CD4-positive, alpha-beta T cell treated with Interleukin-4 for 1 hour (primary cell): ENCODE measurements around the gene ACOT11.
"Not testable (repeated sequence)": the region's sequence is repeated elsewhere in the genome, so short reads cannot be mapped to it uniquely, and the experiment has no call there.

ENCODE experiments used
- DNase-seq, 2 donors: peaks; one replicate each; pipeline ENCODE4 v3.0.0-alpha.2; 2020 to 2022

Gene ACOT11

DNA sequence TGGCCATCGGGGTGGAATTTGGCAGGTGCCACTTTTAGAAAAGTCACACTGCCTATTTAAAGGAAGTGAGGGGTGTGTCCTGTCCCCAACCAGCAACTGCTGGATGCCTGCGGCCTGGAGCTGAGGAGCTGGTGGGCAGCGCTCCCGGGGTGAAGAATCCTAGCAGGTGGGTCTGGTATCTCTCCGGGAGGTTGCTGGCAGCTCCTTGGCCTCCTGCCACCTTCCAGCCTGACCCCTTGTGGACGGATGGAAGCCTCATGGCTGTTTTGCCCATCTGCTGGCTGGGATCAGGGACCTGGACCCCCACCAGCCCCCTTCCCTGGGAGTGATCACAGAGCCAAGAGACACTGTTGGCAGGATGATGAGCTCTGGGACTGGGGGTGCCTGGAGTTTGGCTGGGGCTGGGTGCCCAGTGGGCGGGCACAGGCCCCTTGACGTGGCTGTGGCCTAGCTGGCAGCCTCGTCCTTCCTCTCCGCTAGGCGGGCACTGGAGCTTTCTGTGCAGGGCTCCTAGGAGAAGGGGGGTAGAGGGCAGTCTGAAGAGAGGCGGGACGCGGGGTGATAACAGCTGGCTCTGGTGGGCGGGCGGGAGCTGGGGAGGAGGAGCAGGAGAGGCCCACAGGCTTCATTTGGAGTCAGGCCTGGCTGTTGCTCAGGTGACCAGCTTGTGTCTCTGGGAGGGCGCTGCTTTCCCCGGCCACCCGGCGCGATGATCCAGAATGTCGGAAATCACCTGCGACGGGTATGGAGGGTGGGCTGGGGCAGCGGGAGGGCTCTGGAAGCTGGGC lies at the start of gene ACOT11:
ACOT11 (plus strand) TSS at position 628 of the 788 bp plus-strand sequence; CDS start at position 710, 82 bp downstream.
- no peak for DNase-seq

DNA sequence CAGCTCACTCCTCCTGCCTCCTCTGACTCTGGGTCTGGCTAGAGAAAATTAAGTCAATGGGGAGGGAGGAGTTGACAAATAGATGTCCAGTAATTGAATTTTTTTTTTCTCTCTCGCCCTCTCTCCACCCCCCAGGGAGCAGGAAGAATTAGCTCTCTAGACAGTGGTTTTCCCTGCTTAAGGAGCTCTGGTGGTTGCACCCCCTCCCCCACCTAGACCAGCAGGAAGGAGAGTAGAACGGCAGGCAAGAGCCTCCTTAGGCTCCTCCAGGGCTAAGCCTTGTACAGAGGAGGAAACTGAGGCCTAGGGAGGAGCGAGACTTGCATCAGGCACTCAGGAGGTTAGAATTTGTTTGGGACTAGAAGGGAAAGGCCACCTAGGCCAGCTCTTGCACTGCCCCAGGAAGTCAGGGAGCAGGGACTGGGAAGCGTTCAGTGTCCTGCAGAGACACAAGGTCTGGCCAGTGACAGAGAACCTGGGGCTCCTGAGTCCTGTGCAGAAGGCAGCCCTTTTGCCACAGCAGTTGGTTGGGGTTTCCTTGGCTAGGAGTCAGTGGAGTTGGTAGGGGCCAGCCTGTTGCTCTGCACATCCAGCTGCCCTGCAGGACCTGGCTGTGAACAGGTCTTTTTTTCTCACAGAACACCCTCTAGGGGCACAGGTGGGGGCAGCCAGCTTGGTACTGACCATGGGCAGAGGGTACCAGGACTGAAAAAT lies 49.5 kb upstream of the ACOT11 start:
- DNase-seq, result no peak

DNA sequence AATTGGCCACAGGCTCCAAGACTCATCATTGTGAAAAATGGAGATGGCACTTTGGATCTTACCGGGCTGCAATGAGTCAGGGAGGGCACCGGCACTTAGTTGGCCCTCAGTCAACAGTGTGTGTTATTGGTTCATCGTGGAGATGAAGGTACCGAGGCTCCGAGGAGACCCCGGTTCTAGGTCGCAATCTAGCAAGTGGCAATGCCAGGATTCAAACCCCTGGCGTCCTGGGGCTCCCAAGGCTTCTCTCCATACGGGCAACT lies 49.0 kb upstream of the ACOT11 start:
- no peak for DNase-seq

DNA sequence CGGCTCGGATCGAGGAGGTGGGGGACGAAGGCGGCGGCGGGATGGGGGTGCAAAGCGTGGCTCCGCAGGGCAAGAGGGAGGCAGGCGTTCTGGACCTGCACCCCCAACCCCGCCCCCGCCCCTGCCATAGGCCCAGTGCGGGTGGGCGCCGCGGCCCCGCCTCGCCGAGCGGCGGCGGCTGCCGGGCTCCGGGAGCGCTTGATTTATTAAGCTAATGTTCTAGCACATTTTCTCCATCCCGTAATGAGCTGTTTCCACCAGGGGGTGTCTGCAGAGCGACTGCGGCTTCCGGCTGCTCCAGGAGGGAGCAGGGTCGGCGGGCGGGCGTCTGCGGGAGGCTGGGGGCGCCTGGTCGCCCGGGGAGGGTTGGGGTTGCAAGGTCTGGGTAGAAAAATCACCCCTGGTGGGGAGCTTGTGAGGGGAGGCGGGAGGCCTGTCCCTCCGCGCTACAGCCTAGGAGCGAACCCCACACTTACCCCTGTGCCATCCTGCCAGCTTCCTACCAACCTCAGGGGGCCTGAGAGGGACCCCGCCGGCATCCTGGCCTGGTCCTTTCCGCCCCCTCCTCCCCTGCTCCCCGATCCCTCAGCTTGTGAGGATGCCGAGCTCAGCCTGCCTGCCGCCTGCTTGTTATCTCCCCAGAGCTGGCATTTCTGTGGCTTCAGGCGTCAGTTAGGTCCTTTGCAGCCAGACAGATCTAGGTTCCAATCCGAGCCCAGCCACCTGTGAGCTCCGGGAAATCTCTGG lies 48.5 kb upstream of the ACOT11 start:
- peak; percentile 25 to 41 for DNase-seq

DNA sequence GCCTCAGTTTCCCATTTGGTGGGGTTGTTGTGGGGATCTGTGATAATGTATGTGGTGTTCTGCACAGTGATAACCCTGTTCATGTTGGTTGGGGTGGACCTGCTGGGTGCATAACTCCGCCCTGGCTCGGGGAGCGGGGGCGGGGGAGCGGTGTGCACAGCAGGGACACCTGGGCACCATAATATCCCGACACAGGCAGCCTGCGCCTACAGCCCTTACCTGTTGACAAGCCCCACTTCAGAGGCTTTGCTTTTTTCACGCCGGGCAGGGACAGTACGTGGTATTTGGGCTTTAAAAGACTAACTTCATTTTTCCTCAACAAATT lies 48.0 kb upstream of the ACOT11 start:
- no peak for DNase-seq

DNA sequence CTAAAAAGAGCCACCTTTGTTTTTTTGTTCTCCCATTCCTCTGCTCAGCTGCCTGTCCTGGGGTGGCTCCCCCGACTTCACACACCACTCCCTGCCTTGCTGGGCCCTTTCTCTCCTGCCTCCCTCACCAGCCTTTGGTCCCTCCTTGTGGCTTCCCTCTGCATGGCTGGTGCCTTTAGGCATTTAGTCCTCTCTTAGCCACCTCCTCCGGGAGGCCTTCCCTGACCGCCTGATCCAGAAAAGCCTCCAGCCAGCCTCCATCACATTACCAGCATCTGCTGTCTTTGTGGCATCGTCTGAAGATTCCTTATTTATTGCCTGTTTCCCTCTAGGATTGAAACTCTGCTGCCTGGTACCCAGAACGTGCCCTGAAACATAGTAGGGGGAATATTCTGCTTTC lies 46.2 kb upstream of the ACOT11 start:
- DNase-seq, result no peak

DNA sequence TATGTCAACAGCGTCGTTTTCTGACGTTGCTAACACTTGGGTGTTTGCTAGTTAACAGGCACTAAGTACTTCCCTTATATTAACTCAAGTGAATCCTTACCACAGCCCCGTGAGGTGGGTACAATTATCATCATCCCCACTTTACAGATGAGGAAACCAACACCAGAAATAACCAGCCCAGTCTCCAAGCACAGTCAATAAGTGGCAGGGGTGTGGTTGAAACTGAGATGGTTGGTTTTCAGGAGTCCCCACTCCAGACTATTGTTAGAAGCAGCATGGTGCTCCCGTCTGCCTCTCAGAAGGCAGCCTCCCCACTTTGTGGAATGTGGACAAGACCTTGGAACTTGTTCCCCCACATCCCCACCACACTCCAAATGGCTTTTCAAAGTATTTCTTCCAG lies 45.7 kb upstream of the ACOT11 start:
- DNase-seq, result no peak

DNA sequence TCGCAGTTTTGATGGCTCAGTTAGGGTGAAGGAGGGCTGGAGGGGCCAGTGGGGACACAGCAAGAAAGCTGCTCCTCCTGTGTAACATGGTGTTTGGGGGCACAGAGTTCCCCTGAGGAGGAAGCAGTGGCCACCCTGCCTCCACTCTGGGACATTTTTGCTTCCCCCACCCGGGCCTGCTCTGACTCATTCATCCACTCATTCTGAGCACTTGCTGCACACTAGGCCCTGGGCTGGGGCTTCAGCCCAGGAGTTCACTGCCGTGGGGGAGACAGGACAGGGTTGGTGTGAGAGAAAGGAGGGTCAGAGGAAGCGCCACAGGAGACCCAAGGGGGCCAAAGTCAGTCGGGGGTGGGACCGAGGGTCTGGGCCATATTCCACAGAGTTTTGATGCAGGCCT lies 41.4 kb upstream of the ACOT11 start:
- no peak for DNase-seq

DNA sequence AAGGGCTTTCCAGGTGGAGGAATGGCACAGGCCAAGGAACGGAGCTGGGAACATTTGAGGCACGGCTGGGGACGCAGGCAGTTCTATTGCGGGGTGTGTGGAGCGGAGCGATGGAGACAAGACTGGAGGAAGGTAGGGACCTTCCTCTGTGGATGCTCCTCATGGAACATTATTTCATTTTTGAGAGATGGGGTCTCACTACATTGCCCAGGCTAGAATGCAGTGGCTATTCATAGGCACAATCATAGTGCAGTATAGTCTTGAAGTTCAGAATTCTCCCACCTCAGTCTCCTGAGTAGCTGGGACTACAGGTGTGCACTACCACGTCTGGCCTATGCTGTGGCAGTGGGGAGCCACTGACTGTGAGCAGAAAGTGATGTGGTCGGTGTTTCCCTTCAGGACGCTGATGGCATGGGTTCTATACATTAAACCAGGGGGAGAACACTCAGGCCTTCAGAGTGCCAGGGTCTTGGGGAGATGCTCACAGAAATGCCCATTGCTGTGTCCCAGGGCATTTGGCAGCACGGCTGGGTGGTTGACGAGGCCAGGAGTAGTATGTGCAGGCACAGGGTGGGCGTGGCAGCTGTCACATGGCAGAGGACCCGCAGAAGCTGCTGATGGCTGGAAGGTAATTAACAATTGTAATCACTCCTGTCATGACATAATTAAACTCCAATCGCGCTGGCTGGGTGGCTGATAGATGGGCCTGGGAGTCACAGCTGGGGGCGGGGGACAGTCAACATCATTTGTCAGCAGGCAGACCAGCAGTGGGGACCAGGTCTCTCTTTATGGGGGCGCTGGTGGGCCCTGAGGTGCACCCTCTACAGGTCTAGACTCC lies 40.8 kb upstream of the ACOT11 start:
- DNase-seq, result no peak

DNA sequence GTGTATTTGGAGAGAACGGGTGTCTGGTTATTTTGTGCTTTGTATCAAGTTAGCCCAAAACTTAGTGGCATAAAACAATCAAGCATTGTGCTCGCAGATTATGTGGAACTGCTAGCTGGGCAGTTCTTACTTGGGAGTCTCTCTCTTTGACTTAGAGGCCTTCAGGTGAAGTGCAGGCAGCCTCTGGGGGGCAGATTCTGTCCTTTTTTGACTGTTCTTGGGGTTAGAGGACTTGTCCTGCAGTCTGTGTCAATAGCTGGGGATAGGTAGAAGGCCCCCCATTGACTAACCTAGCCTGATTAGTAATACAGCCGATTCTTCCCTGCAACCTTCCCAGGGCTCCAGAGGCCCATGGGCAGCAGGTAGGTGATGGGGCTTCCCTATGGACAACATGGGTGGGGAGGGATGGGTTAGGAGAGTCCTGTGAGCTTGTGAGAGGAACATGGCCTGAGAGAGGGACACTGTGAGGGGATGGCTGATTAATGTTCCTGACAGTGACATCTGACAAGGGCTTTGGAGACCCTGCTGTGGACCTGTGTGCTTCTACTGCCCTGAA lies 37.2 kb upstream of the ACOT11 start:
- no peak for DNase-seq

DNA sequence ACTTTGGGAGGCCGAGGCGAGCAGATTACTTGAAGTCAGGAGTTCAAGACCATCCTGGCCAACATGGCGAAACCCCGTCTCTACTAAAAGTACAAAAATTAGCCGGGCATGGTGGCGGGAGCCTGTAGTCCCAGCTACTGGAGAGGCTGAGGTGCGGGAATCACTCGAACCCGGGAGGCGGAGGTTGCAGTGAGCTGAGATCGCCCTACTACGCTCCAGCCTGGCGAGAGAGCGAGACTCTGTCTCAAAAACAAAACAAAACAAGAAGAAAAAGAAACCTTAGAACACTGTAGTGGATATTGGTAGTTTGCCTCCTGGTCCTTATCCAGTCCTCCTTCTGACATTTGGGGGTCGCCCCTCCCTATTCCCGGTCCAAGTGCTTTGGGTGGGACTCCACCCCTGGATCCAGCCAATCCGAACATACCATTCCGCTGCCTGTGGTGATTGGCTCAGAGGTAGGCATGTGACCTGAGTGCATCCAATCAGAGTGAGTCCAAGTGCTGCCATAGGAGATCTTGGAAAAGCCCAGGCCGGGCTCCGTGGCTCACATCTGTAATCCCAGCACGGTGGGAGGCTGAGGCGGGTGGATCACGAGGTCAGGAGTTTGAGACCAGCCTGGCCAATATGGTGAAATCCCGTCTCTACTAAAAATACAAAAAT lies 34.0 kb upstream of the ACOT11 start:
- DNase-seq, result not testable (repeated sequence)

DNA sequence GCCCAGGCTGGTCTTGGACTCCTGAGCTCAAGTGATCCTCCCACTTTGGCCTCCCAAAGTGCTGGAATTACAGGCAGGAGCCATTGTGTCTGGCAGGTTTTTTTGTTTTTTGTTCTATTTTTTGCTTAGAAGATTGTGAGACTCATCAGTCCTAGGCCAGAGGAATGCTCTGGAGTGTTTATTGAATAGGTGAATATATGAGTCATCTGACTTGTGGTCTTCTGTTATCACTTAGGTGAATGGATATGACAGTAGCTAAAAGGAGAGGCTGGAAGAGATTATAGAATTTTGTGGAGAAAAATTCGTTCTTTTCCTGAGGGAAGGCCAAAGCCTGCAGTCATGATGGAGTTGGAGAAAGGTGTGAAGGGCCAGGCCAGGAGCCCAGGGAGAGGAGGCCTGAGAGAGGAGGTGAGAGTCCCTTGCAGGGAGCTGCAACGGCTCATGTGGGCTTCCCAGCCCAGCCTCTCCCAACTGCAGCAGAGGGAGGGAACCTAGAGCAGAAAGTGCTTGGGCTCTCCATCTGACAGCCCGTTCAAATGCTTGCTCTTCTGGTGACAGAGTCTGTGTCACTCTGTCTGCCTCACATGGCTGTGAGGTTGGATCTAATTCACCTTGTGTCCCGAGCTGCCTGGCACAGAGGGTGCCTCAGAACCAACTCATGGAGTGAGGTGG lies 31.6 kb upstream of the ACOT11 start:
- DNase-seq, result no peak

DNA sequence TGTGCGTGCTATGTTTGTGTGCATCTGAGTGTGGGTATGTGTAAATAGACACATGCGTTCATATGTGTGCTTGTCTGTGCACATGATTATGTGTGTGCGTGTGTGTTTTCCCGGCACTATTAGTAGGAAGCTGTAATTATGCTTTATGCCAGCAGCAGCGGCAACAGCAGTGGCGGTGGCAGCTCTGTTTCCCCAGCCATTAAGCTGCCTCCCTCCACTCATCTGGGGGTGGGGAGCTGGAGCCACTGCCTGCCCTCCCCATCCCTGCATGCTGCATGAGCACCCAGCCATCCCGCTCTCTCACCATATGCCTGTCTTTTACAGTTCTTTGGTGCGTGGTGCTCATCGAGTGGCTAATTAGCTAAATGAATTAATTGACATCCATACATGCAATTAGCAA lies 30.5 kb upstream of the ACOT11 start:
- no peak for DNase-seq

DNA sequence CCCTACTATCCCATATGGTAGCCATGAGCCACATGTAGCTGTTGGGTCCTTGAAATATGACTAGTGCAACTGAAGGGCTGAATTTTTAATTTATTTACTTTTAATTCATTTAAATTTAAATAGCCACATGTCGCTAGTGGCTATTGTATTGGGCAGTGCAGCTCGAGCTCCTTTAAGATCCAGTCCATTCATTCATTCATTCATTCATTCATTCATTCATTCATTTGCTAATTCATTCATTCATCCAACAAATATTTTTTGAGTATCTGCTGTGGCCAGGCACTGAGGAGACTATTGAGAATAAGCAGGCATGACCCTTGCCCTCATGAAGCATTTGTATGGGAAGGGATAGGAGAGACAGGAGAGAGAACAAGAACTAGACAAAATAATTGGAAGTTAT lies 29.5 kb upstream of the ACOT11 start:
- DNase-seq, result no peak

DNA sequence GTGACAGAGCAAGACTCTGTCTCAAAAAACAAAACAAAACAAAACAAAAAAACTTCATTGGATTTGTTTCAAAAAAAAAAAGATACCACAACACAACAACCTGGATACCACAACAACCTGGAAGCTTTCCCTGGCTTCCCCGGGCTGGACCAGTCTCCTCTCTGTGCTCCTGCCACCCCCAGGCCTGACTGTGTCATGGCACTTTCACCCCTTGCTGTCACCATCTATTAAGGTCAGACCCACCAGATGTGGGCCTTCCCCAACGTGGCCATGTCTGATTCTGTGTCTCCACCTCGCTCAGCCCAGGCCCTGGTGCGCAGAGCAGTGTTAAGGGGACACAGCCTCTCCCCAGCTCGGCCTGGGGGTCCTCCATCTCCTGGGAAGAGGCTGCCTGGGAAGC lies 28.3 kb upstream of the ACOT11 start:
- DNase-seq, result no peak

DNA sequence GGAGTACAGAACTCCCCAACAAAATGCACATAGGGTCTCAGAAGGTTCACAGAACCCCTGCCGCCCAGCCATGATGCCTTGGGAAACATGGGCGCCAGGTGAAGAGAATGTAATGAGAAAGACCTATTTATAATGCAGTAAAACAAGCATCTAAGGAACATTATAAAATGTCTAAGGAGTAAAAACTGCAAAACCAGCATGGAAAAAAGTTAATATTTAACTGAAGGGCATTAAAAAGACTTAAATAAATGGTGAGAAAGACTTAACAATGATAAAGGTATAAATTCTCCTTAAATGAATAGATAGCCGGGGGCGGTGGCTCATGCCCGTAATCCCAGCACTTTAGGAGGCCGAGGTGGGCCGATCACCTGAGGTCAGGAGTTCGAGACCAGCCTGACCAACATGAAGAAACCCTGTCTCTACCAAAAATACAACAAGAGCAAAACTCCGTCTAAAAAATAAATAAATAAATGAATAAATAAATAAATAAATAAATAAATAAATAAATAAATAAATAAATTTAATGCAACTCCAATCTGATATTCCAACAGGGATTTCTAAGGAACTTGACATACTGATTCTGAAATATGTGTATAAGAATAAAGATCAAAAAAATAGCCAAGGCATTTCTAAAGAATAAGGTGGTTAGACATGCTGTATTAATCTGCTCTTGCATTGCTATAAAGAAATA lies 27.3 kb upstream of the ACOT11 start:
- DNase-seq, result no peak

DNA sequence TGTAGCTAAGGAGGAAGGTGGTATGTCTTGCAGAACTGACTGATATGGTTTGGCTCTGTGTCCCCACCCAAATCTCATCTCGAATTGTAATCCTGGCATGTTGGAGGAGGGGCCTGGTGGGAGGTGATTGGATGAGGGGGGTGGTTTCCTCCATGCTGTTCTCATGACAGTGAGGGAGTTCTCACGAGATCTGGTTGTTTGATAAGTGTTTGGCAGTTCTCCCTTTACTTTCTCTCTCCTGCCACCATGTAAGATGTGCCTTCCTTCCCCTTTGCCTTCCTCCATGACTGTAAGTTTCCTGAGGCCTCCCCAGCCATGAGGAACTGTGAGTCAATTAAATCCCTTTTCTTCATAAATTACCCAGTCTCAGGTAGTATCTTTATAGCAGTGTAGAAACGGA lies 21.5 kb upstream of the ACOT11 start:
- DNase-seq, result not testable (repeated sequence)

DNA sequence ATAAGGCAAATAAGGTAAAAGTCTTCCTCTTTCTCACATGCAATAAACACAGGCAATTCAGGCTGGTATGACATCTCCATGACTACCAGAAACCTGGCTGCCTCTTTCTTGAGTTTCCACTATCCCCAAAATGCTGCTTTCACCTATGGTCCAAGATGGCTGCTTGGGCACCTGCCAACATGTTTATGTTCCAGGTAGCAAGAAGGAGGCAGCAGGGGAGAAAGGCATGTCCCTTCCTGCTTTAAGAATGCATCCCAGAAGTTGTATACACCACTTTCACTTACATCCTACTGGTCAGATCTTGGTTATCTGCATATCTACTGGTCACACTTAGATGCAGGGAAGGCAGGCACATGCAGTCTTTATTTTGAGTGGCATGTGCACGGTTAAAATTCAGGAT lies 19.4 kb upstream of the ACOT11 start:
- DNase-seq, result no peak

DNA sequence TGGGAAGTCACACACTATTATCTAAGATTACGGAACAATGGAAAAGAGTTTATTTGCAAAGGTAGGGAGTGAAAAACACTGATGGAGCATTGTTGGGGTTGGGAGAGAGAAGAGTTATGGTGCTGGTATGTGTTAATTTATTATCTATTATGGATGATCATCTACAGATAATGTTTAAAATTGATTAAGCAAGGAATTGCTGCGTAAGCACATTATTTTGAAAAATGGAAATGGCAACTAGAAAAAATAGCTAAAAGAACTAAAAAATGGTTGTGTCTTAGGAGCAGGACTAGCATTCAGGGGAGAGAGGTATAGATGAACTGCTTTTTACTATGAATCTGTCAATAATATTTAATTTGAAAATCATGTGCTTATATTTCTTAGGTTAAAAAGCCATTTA lies 16.0 kb upstream of the ACOT11 start:
- DNase-seq, result no peak

DNA sequence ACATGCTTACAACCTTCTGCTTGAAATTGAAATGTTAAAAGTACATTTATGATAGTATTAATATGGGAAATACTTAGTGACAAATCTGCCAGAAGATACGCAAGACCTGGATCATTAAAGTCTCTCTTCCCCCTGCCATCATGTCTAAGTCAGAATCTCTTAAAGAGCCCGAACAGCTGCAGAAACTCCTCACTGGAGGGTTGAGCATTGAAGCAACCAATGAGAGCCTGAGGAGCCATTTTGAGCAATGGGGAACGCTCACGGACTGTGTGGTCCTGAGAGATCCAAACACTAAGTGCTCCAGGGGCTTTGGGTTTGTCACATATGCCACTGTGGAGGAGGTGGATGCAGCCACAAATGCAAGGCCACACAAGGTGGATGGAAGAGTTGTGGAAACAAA lies 11.4 kb upstream of the ACOT11 start:
- not testable (repeated sequence) for DNase-seq

DNA sequence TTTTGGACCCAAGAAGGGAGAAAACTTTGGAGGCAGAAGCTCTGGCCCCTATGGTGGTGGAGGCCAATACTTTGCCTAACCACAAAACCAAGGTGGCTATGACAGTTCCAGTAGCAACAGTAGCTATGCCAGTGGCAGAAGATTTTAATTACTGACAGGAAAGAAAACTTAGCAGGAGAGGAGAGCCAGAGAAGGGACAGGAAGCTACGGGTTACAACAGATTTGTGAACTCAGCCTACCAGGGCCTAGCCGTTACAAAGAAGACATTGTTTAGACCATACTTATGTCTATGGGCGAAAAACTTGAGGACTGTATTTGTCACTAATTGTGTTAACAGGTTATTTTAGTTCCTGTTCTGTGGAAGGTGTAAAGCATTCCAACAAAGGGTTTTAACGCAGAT lies 10.4 kb upstream of the ACOT11 start:
- no peak for DNase-seq
